ENCODE results near the gene SEC23B. TPM values are rescaled to one million over a fixed set of nuclear protein-coding genes. Genes with fewer than 3 reads are reported as not detected.
A peak's percentile ranks its signal among the peaks of the same experiment; 100 is the strongest.

Gene SEC23B
- total RNA-seq: 38.0 and 42.5 TPM in 2 replicates
- 38.7 and 44.0 TPM in 2 replicates for polyA plus RNA-seq
- polyA plus RNA-seq (2011; cell fraction: cytosol; rRNA removed): 37.7 and 45.1 TPM in 2 replicates
- 42.0 and 48.1 TPM in 2 replicates for polyA plus RNA-seq (2011; cell fraction: nucleus; rRNA removed)
- polyA plus RNA-seq (2012): 48.6 and 56.7 TPM in 2 replicates
- polyA minus RNA-seq: 67.9 and 83.8 TPM in 2 replicates
- polyA minus RNA-seq (2011; cell fraction: cytosol; rRNA and poly(A)+ RNA removed): 37.0 TPM
- polyA minus RNA-seq (2011; cell fraction: nucleus; rRNA and poly(A)+ RNA removed): 26.9 and 47.1 TPM in 2 replicates
- Bru-seq, nascent RNA: percentile 70 among the genes with signal in this experiment
- percentile 77 among the genes with signal in this experiment for BruChase-seq, experiment 1, labeled RNA remaining after a 6-hour chase
- percentile 68 among the genes with signal in this experiment for BruChase-seq, experiment 2, labeled RNA remaining after a 2-hour chase
- long read RNA-seq, transcript SEC23B-204 (20 exons, 3,484 nt): major isoform, 55 of 158 reads
- long read RNA-seq, transcript SEC23B-202 (20 exons, 3,464 nt): minor isoform, 52 of 158 reads
- long read RNA-seq, partial matches to known transcripts: 36 of 158 reads
- long read RNA-seq, other reads (novel, unspliced or antisense): 13 of 158 reads

DNA sequence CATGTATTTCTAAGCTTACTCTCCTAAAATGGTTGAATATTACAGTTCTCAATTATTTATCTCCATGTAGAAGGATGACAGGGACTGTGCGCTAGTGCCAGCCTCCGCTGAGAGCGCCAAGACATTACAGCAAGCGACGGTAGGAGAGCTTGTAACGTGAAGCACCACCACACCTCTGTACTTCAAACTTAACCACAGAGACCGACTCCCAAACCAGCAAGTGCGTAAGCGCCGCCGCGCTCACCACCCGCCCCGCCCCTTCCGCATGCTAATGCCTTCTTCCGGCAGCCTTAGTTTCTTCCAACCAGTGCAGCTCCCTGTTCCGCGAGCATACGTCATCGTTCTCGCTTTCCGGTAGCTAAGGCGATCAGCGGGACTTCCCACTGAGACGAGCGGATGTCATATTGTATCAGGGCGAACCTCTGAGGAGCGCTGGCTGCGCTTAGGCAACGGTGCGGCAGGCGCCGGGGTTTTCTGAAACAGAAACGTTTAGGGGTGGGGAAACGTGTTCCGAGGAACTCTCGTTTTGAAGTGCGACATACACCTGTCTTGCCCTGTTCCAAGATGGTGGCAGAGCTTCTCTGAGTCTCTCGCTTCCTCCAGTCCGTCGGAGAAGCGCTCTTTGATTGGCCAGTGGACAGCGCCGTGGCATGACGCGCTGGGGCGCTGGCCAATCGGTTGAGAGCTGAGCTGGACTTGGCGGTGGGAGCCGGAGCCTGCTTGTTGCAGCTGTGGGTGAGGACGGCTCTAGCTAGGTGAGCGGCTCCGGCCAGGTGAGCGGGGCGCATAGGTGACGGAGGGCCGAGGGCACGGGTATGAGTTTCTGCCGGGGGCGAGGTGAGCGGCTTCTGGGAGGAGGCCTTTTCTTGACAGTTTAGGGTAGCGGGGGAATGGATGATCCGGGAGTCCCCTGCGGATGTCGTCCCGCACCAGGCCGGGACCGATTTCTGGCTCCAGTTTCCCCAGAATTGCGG, at the start of gene SEC23B:
Gene SEC23B (plus strand): TSS at position 723 of the 974 bp plus-strand sequence. CDS start 2,896 bp downstream, outside the sequence.
- DNase-seq (ENCODE audit: low read depth, low spot score) (peak; percentile 98), FAIRE-seq (peak; percentile 94)
- TF ChIP-seq JUN (IDR thresholded peaks at IDR 0.05; ENCODE audit: borderline replicate concordance, insufficient read depth, insufficient read length, low read depth) (peak; percentile 37), GATA2 (IDR thresholded peaks at IDR 0.05; ENCODE audit: insufficient read depth, insufficient read length, low read depth, low read length) (no peak), EZH2 (IDR thresholded peaks at IDR 0.05; ENCODE audit: borderline replicate concordance, low read depth, low read length, severe bottlenecking) (no peak), FOS (IDR thresholded peaks at IDR 0.05; ENCODE audit: borderline replicate concordance, insufficient read depth, low read length) (no peak), POLR2AphosphoS5 (IDR thresholded peaks at IDR 0.05; ENCODE audit: insufficient read depth, low read depth, low read length) (peak; percentile 82), POLR2A (IDR thresholded peaks at IDR 0.05; ENCODE audit: low read depth, low read length) (peak; percentile 87), MYC (IDR thresholded peaks at IDR 0.05; ENCODE audit: low read depth, low read length) (no peak)
- TF ChIP-seq, protein P1, sequence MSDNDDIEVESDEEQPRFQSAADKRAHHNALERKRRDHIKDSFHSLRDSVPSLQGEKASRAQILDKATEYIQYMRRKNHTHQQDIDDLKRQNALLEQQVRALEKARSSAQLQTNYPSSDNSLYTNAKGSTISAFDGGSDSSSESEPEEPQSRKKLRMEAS (IDR thresholded peaks at IDR 0.05; ENCODE audit: insufficient read depth, insufficient read length): no peak
- TF ChIP-seq, protein P2, sequence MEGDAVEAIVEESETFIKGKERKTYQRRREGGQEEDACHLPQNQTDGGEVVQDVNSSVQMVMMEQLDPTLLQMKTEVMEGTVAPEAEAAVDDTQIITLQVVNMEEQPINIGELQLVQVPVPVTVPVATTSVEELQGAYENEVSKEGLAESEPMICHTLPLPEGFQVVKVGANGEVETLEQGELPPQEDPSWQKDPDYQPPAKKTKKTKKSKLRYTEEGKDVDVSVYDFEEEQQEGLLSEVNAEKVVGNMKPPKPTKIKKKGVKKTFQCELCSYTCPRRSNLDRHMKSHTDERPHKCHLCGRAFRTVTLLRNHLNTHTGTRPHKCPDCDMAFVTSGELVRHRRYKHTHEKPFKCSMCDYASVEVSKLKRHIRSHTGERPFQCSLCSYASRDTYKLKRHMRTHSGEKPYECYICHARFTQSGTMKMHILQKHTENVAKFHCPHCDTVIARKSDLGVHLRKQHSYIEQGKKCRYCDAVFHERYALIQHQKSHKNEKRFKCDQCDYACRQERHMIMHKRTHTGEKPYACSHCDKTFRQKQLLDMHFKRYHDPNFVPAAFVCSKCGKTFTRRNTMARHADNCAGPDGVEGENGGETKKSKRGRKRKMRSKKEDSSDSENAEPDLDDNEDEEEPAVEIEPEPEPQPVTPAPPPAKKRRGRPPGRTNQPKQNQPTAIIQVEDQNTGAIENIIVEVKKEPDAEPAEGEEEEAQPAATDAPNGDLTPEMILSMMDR (IDR thresholded peaks at IDR 0.05; ENCODE audit: extremely low read depth in 1 of 2, insufficient read depth in 1 of 2, low read depth in 1 of 2, low read length in 2 of 2): no peak
- Histone ChIP-seq H3K36me3 (ENCODE audit: control insufficient read depth in 2 of 2, extremely low read depth in 1 of 2, insufficient read depth in 2 of 2, low read length in 2 of 2) (peaks cover 2 to 13% of the 10 kb centered on the region in 2 experiments), H3K4me3 (replicated peaks in 1 of 3; ENCODE audit: insufficient read depth in 1 of 3, low read depth in 1 of 3, low read length in 3 of 3) (peak within 1 kb of the TSS; percentile 65 to 94 (median 75)), H4K20me1 (replicated peaks; ENCODE audit: control insufficient read depth, extremely low read depth, insufficient read depth, low read length) (no peaks in the 10 kb centered on the region), H3K79me2 (ENCODE audit: control insufficient read depth, insufficient read depth, low read length) (peaks cover 19% of the 10 kb centered on the region), H3K9me1 (replicated peaks; ENCODE audit: control insufficient read depth, extremely low read depth, insufficient read depth, low read length) (no peaks in the 10 kb centered on the region), H3K9ac (replicated peaks; ENCODE audit: extremely low read depth, insufficient read depth, low read length) (peak within 1 kb of the TSS; percentile 79), H3K4me1 (ENCODE audit: control insufficient read depth, extremely low read depth, insufficient read depth, low read length) (peaks cover 9% of the 10 kb centered on the region), H2AFZ (ENCODE audit: low read depth, low read length) (peak within 1 kb of the TSS; percentile 78), H3K27ac (ENCODE audit: insufficient read depth, low read depth, low read length) (peak within 1 kb of the TSS; percentile 82), H3K9me3 (replicated peaks; ENCODE audit: control insufficient read depth, insufficient read depth, low read length) (no peaks in the 10 kb centered on the region), H3K27me3 (ENCODE audit: control insufficient read depth in 2 of 2, insufficient read depth in 2 of 2, low read length in 2 of 2) (peaks cover 0 to 5% of the 10 kb centered on the region in 2 experiments), H3K4me2 (ENCODE audit: insufficient read depth, low read length) (peak within 1 kb of the TSS; percentile 94)
- dilution Hi-C loops (cut with MboI; ENCODE audit: extremely low pct_ligation_motif_present, low sequenced_read_pairs) (no loop called here), intact Hi-C loops (cut with micrococcal nuclease) (loop anchor here (1.0 to 2.0 kb wide), 7 partner anchors 10 to 219 kb away; partner anchors contain the start of genes DTD1, DZANK1, POLR3F and RBBP9)
- no TSS peak for BruUV-seq (replicated peaks)
- ChIA-PET POLR2A (interaction anchor here (1.2 to 2.0 kb wide), 3 partner anchors 11 to 41 kb away, joined by 3 to 13 read pairs (median 8); partner anchors contain the start of genes DZANK1, POLR3F and RBBP9), CTCF (interaction anchor here (1.2 to 2.0 kb wide), 5 partner anchors 10 to 81 kb away, joined by 3 to 6 read pairs (median 3); partner anchors contain the start of genes DZANK1, POLR3F, RBBP9 and SMIM26)

Data from endothelial cell of umbilical vein (primary cell).